Measurements from ENCODE around the gene FAM20C. TPM values are rescaled to one million over a fixed set of nuclear protein-coding genes. Genes with fewer than 3 reads are reported as not detected.
A peak's percentile ranks its signal among the peaks of the same experiment; 100 is the strongest.

Gene FAM20C
- total and polyA plus RNA-seq, 2 donors (not counting 3 experiments of a cell fraction or from before 2014, with no cell fraction given): 14.2 to 34.5 TPM

- Histone ChIP-seq H3K79me2 (ENCODE audit: control insufficient read depth, insufficient read depth, low read length) (no peaks in the 10 kb centered on the region), H3K9me3 (replicated peaks; ENCODE audit: control insufficient read depth, insufficient read depth, low read length) (no peaks in the 10 kb centered on the region), H3K36me3 (ENCODE audit: control insufficient read depth in 2 of 2, extremely low read depth in 1 of 2, insufficient read depth in 2 of 2, low read length in 2 of 2) (no peaks in the 10 kb centered on the region), H3K27me3 (ENCODE audit: control insufficient read depth in 2 of 2, insufficient read depth in 2 of 2, low read length in 2 of 2) (no peaks in the 10 kb centered on the region), H3K4me1 (ENCODE audit: control insufficient read depth, extremely low read depth, insufficient read depth, low read length) (no peaks in the 10 kb centered on the region), H3K9me1 (replicated peaks; ENCODE audit: control insufficient read depth, extremely low read depth, insufficient read depth, low read length) (no peaks in the 10 kb centered on the region), H3K27ac (ENCODE audit: insufficient read depth, low read depth, low read length) (no peak overlapping the region), H4K20me1 (replicated peaks; ENCODE audit: control insufficient read depth, extremely low read depth, insufficient read depth, low read length) (no peaks in the 10 kb centered on the region), H2AFZ (ENCODE audit: low read depth, low read length) (no peak overlapping the region), H3K9ac (replicated peaks; ENCODE audit: extremely low read depth, insufficient read depth, low read length) (no peak overlapping the region), H3K4me2 (ENCODE audit: insufficient read depth, low read length) (no peak overlapping the region), H3K4me3 (replicated peaks in 1 of 3; ENCODE audit: insufficient read depth in 1 of 3, low read depth in 1 of 3, low read length in 3 of 3) (no peak overlapping the region)
- no peak for FAIRE-seq
- BruUV-seq (replicated peaks): no TSS peak
- POLR2A ChIA-PET: no interaction called here
- dilution Hi-C loops (cut with MboI; ENCODE audit: extremely low pct_ligation_motif_present, low sequenced_read_pairs): no loop called here
- DNase-seq (ENCODE audit: low read depth, low spot score): no peak
- TF ChIP-seq EZH2 (IDR thresholded peaks at IDR 0.05; ENCODE audit: borderline replicate concordance, low read depth, low read length, severe bottlenecking): no peak
- peak in 1 of 2 donors; percentile 20 for TF ChIP-seq CTCF (IDR thresholded peaks at IDR 0.05; ENCODE audit: extremely low read depth in 1 of 2, insufficient read depth in 1 of 2, low read depth in 1 of 2, low read length in 2 of 2)
- CTCF ChIA-PET: interaction anchor here (2.2 kb wide), 1 partner anchor 203 kb away, joined by 9 read pairs; no protein-coding TSS in a partner anchor
- intact Hi-C loops (cut with micrococcal nuclease): no loop called here
These were observed 74.8 kb downstream of the FAM20C start for GRCh38 chr7:266851-267840.

GRCh38 chr7:268991-269390, 76.6 kb downstream of the FAM20C start:
- H3K36me3 ChIP-seq (ENCODE audit: control insufficient read depth in 2 of 2, extremely low read depth in 1 of 2, insufficient read depth in 2 of 2, low read length in 2 of 2): no peaks in the 10 kb centered on the region
- dilution Hi-C loops (cut with MboI; ENCODE audit: extremely low pct_ligation_motif_present, low sequenced_read_pairs): no loop called here

More at GRCh38 chr7:268991-269390, 76.6 kb downstream of the FAM20C start:
- DNase-seq (ENCODE audit: low read depth, low spot score) (no peak), FAIRE-seq (no peak)
- ChIA-PET POLR2A (no interaction called here), CTCF (no interaction called here)
- TF ChIP-seq MYC (IDR thresholded peaks at IDR 0.05; ENCODE audit: low read depth, low read length): no peak
- TF ChIP-seq FOS (IDR thresholded peaks at IDR 0.05; ENCODE audit: borderline replicate concordance, insufficient read depth, low read length): no peak
- TF ChIP-seq CTCF (IDR thresholded peaks at IDR 0.05; ENCODE audit: extremely low read depth in 1 of 2, insufficient read depth in 1 of 2, low read depth in 1 of 2, low read length in 2 of 2): no peak
- no peak for TF ChIP-seq GATA2 (IDR thresholded peaks at IDR 0.05; ENCODE audit: insufficient read depth, insufficient read length, low read depth, low read length)
- no peak for TF ChIP-seq EZH2 (IDR thresholded peaks at IDR 0.05; ENCODE audit: borderline replicate concordance, low read depth, low read length, severe bottlenecking)
- TF ChIP-seq MAX (IDR thresholded peaks at IDR 0.05; ENCODE audit: insufficient read depth, insufficient read length): no peak
- no peak for TF ChIP-seq JUN (IDR thresholded peaks at IDR 0.05; ENCODE audit: borderline replicate concordance, insufficient read depth, insufficient read length, low read depth)
- no peak for TF ChIP-seq POLR2A (IDR thresholded peaks at IDR 0.05; ENCODE audit: low read depth, low read length)
- no peak for TF ChIP-seq POLR2AphosphoS5 (IDR thresholded peaks at IDR 0.05; ENCODE audit: insufficient read depth, low read depth, low read length)
- Histone ChIP-seq H3K4me3 (replicated peaks in 1 of 3; ENCODE audit: insufficient read depth in 1 of 3, low read depth in 1 of 3, low read length in 3 of 3) (no peak overlapping the region), H3K9ac (replicated peaks; ENCODE audit: extremely low read depth, insufficient read depth, low read length) (no peak overlapping the region), H3K27ac (ENCODE audit: insufficient read depth, low read depth, low read length) (no peak overlapping the region), H4K20me1 (replicated peaks; ENCODE audit: control insufficient read depth, extremely low read depth, insufficient read depth, low read length) (no peaks in the 10 kb centered on the region), H2AFZ (ENCODE audit: low read depth, low read length) (no peak overlapping the region), H3K79me2 (ENCODE audit: control insufficient read depth, insufficient read depth, low read length) (no peaks in the 10 kb centered on the region), H3K9me1 (replicated peaks; ENCODE audit: control insufficient read depth, extremely low read depth, insufficient read depth, low read length) (no peaks in the 10 kb centered on the region), H3K27me3 (ENCODE audit: control insufficient read depth in 2 of 2, insufficient read depth in 2 of 2, low read length in 2 of 2) (no peaks in the 10 kb centered on the region), H3K4me2 (ENCODE audit: insufficient read depth, low read length) (no peak overlapping the region), H3K4me1 (ENCODE audit: control insufficient read depth, extremely low read depth, insufficient read depth, low read length) (no peaks in the 10 kb centered on the region), H3K9me3 (replicated peaks; ENCODE audit: control insufficient read depth, insufficient read depth, low read length) (no peaks in the 10 kb centered on the region)
- no TSS peak for BruUV-seq (replicated peaks)
- intact Hi-C loops (cut with micrococcal nuclease): no loop called here
